ENCODE measurements around the gene PDE4B.

Gene PDE4B

DNA sequence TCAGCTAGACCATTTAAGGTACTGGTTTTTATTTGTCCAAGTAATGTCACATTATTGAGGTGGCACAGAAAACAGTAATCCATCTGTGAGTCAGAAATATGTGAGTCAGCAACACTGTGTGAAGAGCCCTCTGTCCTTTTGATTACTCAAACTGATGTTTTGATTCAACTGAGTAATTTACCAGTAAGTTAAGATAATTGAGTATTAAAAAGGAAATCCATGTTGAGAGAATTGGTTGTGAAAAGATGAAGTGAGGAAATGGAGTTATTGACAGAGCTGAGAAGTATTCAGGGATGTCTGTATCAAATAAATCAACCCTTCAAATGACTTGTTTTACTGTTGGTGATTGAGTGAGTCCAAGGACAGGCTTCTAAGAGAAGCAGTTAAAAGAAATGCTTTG lies 438.5 kb downstream of the PDE4B start:
- Histone ChIP-seq H3K27ac (ENCODE audit: low read depth, low read length) (no peak overlapping the region), H3K4me1 (ENCODE audit: control insufficient read depth in 5 of 5, insufficient read depth in 5 of 5, low read length in 5 of 5) (no peaks in the 10 kb centered on the region), H3K36me3 (ENCODE audit: control insufficient read depth in 5 of 5, insufficient read depth in 5 of 5, low read length in 5 of 5) (no peaks in the 10 kb centered on the region)

DNA sequence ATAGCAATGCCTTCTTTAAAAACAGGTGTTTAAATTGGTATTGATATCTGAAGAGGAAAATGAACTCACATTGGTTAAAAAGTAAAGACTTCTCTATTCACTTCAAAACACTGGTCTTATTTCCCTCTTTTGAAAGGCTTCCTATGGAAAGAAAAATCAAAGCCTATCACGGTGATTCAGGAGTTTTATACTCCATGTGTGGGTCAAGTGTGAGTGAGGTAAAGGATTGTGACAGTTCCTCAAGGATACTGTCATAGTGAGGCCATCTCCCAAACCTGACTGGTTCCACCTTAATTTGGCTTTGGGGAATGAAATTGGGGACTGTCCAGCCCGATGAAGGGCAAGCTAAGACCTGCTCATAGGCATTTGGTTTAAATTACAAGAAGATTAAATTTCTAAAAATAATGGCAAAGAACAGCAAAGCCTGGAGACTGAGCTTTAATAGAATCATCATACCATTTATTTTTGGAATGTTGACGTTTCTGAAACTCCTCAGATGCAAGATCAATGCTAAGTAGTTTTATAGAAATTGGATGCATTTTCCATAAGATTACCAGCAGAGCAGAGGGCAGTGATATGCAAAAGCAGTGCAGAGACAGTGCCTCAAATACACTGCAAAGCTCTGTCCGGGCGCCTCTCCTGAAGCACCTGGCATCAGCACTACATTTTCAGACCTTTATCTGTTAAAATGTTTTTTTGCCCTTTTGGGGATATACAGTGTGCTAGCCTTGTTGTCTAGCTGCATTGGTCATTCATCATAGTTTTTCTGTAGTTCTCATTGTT lies 439.2 kb downstream of the PDE4B start:
- Histone ChIP-seq H3K9ac (ENCODE audit: low read length in 5 of 5) (no peak overlapping the region), H3K27ac (ENCODE audit: low read depth, low read length) (no peak overlapping the region), H3K27me3 (ENCODE audit: control insufficient read depth in 5 of 5, insufficient read depth in 4 of 5, low read length in 5 of 5) (peaks cover 0 to 2% (median 0%) of the 10 kb centered on the region in 5 donors), H3K9me3 (ENCODE audit: control insufficient read depth in 5 of 5, low read length in 5 of 5) (no peaks in the 10 kb centered on the region), H3K36me3 (ENCODE audit: control insufficient read depth in 5 of 5, insufficient read depth in 5 of 5, low read length in 5 of 5) (no peaks in the 10 kb centered on the region), H3K4me1 (ENCODE audit: control insufficient read depth in 5 of 5, insufficient read depth in 5 of 5, low read length in 5 of 5) (no peaks in the 10 kb centered on the region), H3K4me3 (ENCODE audit: low read depth in 1 of 5, low read length in 5 of 5) (no peak overlapping the region)

More for the DNA sequence above, 438.5 kb downstream of the PDE4B start:
- Histone ChIP-seq H3K4me3 (ENCODE audit: low read depth in 1 of 5, low read length in 5 of 5) (no peak overlapping the region), H3K9ac (ENCODE audit: low read length in 5 of 5) (no peak overlapping the region), H3K9me3 (ENCODE audit: control insufficient read depth in 5 of 5, low read length in 5 of 5) (no peaks in the 10 kb centered on the region), H3K27me3 (ENCODE audit: control insufficient read depth in 5 of 5, insufficient read depth in 4 of 5, low read length in 5 of 5) (peaks cover 0 to 2% (median 0%) of the 10 kb centered on the region in 5 donors)

DNA sequence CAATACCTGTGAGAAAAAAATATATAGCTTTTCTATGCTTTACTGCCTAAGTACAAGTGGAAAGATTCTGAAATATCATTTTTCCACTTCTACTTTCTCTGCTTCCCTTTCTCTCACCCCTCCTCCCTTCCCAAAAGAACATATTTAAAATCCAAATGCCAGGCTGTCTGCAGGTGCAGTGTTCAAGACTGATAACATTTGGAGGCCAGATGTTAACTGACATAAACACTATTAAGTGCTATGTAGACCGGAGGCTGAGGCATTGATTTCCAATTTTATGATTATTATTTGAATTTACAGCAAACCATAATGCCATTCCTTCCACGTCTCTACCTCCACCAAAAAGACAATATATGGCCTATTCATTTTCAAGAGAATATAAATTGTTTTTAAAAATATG lies 444.3 kb downstream of the PDE4B start:
- no peak overlapping the region for H3K27ac ChIP-seq (ENCODE audit: low read depth, low read length)
- H3K36me3 ChIP-seq (ENCODE audit: control insufficient read depth in 5 of 5, insufficient read depth in 5 of 5, low read length in 5 of 5), result no peaks in the 10 kb centered on the region
- H3K27me3 ChIP-seq (ENCODE audit: control insufficient read depth in 5 of 5, insufficient read depth in 4 of 5, low read length in 5 of 5), result peaks cover 0 to 2% (median 0%) of the 10 kb centered on the region in 5 donors

DNA sequence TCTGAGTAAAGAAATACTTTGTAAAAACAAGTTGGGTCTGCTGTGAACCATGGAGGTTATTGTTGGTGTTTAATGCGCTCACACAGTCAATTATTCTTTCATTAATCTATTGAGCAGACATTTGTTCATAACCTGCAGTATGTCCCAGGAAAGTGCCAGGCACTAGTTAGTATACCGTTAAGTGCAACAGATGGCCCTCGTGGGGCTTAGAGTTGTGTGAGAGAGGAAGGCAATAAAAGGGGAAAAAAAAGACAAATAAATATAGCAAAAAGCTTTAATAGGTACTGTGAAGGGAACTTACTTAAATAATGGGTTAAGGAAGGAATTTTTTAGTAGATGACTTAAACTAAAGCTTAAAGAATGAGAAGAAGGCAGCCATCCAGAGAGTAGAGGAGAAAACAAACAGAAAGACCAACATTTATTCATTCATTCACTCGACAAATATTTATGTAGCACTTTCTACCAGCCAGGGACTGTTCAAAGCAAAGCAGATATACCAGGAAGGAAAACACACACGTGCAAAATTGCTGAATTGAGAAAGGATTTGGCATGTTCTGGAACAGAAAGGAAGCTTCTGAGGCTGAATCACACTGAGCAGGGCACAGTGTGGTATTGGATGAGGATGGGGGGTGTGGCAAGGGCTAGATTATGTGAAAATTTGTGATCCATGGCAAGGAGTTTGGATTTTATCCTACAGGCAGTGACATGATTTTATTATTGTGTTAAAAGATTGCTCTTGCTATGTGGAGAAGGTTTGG lies 445.2 kb downstream of the PDE4B start:
- H3K36me3 ChIP-seq (ENCODE audit: control insufficient read depth in 5 of 5, insufficient read depth in 5 of 5, low read length in 5 of 5), result no peaks in the 10 kb centered on the region
- no peaks in the 10 kb centered on the region for H3K4me1 ChIP-seq (ENCODE audit: control insufficient read depth in 5 of 5, insufficient read depth in 5 of 5, low read length in 5 of 5)
- no peaks in the 10 kb centered on the region for H3K9me3 ChIP-seq (ENCODE audit: control insufficient read depth in 5 of 5, low read length in 5 of 5)
- no peak overlapping the region for H3K9ac ChIP-seq (ENCODE audit: low read length in 5 of 5)
- no peak overlapping the region for H3K4me3 ChIP-seq (ENCODE audit: low read depth in 1 of 5, low read length in 5 of 5)
- no peak overlapping the region for H3K27ac ChIP-seq (ENCODE audit: low read depth, low read length)
- H3K27me3 ChIP-seq (ENCODE audit: control insufficient read depth in 5 of 5, insufficient read depth in 4 of 5, low read length in 5 of 5), result peaks cover 0 to 2% (median 0%) of the 10 kb centered on the region in 5 donors

More for the DNA sequence above, 444.3 kb downstream of the PDE4B start:
- H3K9ac ChIP-seq (ENCODE audit: low read length in 5 of 5), result no peak overlapping the region
- no peaks in the 10 kb centered on the region for H3K4me1 ChIP-seq (ENCODE audit: control insufficient read depth in 5 of 5, insufficient read depth in 5 of 5, low read length in 5 of 5)
- H3K4me3 ChIP-seq (ENCODE audit: low read depth in 1 of 5, low read length in 5 of 5), result no peak overlapping the region
- H3K9me3 ChIP-seq (ENCODE audit: control insufficient read depth in 5 of 5, low read length in 5 of 5), result no peaks in the 10 kb centered on the region

DNA sequence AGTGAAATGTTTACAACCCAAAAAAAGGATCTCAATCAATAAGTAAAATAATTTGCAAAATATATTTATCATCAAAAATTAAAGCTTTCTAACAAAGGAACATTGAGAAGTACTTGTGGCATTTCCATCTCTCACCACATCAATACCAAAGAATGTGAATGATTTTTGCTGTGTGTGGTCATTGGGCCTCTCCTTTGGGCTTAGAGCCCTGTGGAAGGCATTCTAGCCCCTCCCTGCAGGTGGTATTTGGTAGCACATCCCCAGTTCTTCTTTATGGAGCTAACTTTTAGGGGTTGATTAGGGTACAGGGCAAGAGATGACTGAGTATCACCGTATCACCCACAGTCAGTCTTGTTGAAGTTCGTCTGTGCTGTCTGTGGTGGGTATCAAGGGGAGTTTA lies 447.1 kb downstream of the PDE4B start:
- no peaks in the 10 kb centered on the region for H3K4me1 ChIP-seq (ENCODE audit: control insufficient read depth in 5 of 5, insufficient read depth in 5 of 5, low read length in 5 of 5)
- no peaks in the 10 kb centered on the region for H3K36me3 ChIP-seq (ENCODE audit: control insufficient read depth in 5 of 5, insufficient read depth in 5 of 5, low read length in 5 of 5)
- no peak overlapping the region for H3K4me3 ChIP-seq (ENCODE audit: low read depth in 1 of 5, low read length in 5 of 5)
- no peak overlapping the region for H3K27ac ChIP-seq (ENCODE audit: low read depth, low read length)
- no peak overlapping the region for H3K9ac ChIP-seq (ENCODE audit: low read length in 5 of 5)
- H3K9me3 ChIP-seq (ENCODE audit: control insufficient read depth in 5 of 5, low read length in 5 of 5), result no peaks in the 10 kb centered on the region
- peaks cover 0 to 2% (median 0%) of the 10 kb centered on the region in 5 donors for H3K27me3 ChIP-seq (ENCODE audit: control insufficient read depth in 5 of 5, insufficient read depth in 4 of 5, low read length in 5 of 5)

DNA sequence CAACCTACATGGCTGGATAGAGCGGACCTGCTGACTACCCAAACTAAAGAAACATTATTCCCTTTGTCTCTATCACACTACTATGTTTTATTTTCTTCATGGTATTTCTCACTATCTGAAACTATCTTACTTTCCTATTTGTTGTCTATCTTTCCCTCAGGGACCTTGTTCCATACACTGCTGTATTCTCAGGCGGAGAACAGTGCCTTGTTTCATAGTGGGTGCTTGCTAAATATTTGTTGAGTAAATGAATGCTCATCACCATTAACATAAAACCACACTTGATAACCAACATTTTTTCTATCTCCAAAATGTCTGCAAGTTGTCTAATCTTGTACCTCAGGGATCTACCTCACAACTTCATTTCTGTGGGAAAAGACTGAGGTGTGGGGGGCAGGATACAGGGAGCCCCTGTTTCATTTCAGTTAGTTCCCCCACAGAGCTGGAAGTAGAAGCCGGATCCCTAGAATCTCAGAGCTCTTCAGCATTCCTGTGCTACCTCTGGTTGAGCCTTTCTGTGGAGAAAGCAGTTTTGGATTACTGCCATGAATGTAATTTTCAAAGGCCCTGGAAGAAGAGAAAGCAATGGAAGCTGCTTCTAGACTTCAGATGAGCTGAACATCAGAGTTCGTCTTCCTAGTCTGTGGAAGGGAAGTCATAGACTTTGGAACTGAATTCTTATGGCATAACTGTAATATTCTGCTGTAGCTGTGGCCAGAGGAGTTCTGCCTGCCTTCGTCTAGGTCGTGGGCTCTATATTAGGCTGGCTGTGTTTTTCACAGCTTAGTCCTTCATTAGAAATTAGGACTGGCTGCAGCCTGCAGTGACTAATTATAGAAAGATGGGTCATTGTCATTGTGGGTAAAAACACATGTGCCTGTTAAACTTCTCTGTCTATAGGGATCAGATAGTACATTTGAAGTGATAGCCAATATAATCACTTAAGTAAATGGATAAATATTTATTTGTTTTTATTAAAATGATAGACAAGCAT lies 448.1 kb downstream of the PDE4B start:
- Histone ChIP-seq H3K9ac (ENCODE audit: low read length in 5 of 5) (no peak overlapping the region), H3K36me3 (ENCODE audit: control insufficient read depth in 5 of 5, insufficient read depth in 5 of 5, low read length in 5 of 5) (no peaks in the 10 kb centered on the region), H3K9me3 (ENCODE audit: control insufficient read depth in 5 of 5, low read length in 5 of 5) (no peaks in the 10 kb centered on the region), H3K4me1 (ENCODE audit: control insufficient read depth in 5 of 5, insufficient read depth in 5 of 5, low read length in 5 of 5) (no peaks in the 10 kb centered on the region), H3K27me3 (ENCODE audit: control insufficient read depth in 5 of 5, insufficient read depth in 4 of 5, low read length in 5 of 5) (peaks cover 0 to under 1% (median 0%) of the 10 kb centered on the region in 5 donors), H3K27ac (ENCODE audit: low read depth, low read length) (no peak overlapping the region), H3K4me3 (ENCODE audit: low read depth in 1 of 5, low read length in 5 of 5) (no peak overlapping the region)

DNA sequence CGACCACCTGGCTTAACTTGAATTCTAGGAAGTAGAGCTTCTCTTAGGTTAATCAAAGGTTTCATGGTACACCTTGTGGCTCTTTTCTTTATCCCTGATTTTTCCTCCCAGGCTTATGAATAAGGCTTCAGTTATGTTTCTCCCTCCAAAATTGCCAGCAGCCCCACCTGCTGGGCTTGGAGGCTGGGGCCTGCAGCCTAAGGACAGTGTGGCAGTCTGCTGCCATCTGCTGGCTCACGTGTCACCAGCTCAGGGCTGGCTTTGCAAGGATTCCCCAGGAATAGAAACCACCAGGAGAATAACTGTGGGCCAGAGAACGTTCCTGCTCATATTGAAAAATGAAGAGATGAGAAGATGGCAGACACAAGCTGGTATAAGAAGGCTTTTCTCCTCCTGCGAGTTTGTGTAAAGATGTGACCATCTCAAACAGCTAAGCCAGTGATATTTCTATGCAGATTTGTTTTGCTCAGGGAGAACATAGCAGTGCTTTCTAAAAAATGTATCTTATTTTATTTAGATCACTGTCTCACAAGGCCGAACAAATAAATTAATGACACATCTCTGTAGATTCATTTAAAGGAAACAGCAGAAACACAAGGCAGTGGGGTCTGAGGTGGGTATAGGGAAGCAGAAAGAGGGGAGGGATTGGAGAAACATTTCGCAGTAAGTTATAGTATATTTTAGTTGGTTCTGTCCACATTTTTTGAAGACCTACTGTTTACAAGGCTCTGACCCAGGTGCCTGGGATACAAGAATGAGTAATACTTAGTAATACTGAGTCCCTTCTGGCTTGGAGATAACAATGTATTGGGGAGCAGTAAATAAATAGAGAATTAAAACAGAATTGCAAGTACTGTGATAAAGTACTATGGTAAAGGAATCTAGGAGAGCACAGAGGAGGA lies 450.2 kb downstream of the PDE4B start:
- Histone ChIP-seq H3K4me3 (ENCODE audit: low read depth in 1 of 5, low read length in 5 of 5) (no peak overlapping the region), H3K9ac (ENCODE audit: low read length in 5 of 5) (no peak overlapping the region), H3K27me3 (ENCODE audit: control insufficient read depth in 5 of 5, insufficient read depth in 4 of 5, low read length in 5 of 5) (no peaks in the 10 kb centered on the region), H3K27ac (ENCODE audit: low read depth, low read length) (no peak overlapping the region), H3K36me3 (ENCODE audit: control insufficient read depth in 5 of 5, insufficient read depth in 5 of 5, low read length in 5 of 5) (no peaks in the 10 kb centered on the region), H3K4me1 (ENCODE audit: control insufficient read depth in 5 of 5, insufficient read depth in 5 of 5, low read length in 5 of 5) (no peaks in the 10 kb centered on the region), H3K9me3 (ENCODE audit: control insufficient read depth in 5 of 5, low read length in 5 of 5) (no peaks in the 10 kb centered on the region)

DNA sequence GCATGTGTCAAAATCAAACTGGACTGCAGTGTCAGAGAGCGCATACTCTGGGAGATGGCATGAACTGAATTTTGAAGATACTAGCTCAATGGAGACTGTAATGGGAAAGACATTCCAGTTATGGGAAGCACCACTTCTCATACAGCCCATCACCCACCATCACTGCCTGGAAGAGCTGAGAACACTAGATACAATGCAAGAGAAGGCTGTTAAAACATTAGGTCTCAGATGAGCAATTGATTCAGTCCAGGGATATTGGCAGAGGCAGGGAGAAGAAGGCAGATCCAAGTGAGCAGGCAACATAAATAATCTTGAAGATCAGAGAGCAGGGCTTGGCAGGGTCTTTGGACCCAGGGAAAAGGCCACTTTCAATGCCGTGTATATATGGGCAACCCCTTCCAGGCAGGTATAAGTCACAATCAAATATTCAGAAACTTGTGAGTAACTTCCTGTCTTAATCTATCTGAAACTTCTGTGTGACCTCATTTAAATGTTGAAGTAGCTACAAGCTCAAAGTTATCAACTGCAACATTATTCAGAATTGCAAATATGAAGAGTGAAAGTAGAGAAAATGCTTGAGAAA lies 450.9 kb downstream of the PDE4B start:
- Histone ChIP-seq H3K9me3 (ENCODE audit: control insufficient read depth in 5 of 5, low read length in 5 of 5) (no peaks in the 10 kb centered on the region), H3K36me3 (ENCODE audit: control insufficient read depth in 5 of 5, insufficient read depth in 5 of 5, low read length in 5 of 5) (no peaks in the 10 kb centered on the region), H3K4me1 (ENCODE audit: control insufficient read depth in 5 of 5, insufficient read depth in 5 of 5, low read length in 5 of 5) (no peaks in the 10 kb centered on the region), H3K4me3 (ENCODE audit: low read depth in 1 of 5, low read length in 5 of 5) (no peak overlapping the region), H3K9ac (ENCODE audit: low read length in 5 of 5) (no peak overlapping the region), H3K27ac (ENCODE audit: low read depth, low read length) (no peak overlapping the region), H3K27me3 (ENCODE audit: control insufficient read depth in 5 of 5, insufficient read depth in 4 of 5, low read length in 5 of 5) (no peaks in the 10 kb centered on the region)

DNA sequence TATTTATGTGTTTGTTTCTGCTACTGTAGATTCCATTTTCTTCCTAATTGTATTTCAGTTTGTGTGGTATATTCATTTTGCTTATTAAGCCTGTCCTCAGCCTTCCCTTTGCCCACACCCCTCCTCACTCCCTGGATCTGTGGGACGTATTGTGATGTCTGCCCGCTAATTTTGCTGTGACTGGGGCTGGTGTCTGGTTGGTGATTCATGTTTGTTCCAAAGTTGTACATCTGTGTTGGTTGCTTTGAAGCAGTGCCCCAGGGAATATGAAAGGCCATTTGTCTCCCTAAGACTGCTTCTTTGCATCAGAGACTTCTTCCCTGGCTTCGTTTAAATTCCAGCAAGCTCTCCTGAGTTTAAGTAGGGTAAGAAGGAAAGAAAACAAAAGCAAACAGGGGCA lies 451.7 kb downstream of the PDE4B start:
- no peak overlapping the region for H3K9ac ChIP-seq (ENCODE audit: low read length in 5 of 5)
- no peaks in the 10 kb centered on the region for H3K4me1 ChIP-seq (ENCODE audit: control insufficient read depth in 5 of 5, insufficient read depth in 5 of 5, low read length in 5 of 5)
- no peak overlapping the region for H3K4me3 ChIP-seq (ENCODE audit: low read depth in 1 of 5, low read length in 5 of 5)

More for the DNA sequence above, 451.7 kb downstream of the PDE4B start:
- no peaks in the 10 kb centered on the region for H3K36me3 ChIP-seq (ENCODE audit: control insufficient read depth in 5 of 5, insufficient read depth in 5 of 5, low read length in 5 of 5)
- H3K27me3 ChIP-seq (ENCODE audit: control insufficient read depth in 5 of 5, insufficient read depth in 4 of 5, low read length in 5 of 5), result no peaks in the 10 kb centered on the region
- H3K9me3 ChIP-seq (ENCODE audit: control insufficient read depth in 5 of 5, low read length in 5 of 5), result no peaks in the 10 kb centered on the region
- H3K27ac ChIP-seq (ENCODE audit: low read depth, low read length), result no peak overlapping the region
